A673 (cell line): ENCODE measurements around the gene PAPPA. TPM values are rescaled to one million over a fixed set of nuclear protein-coding genes. Genes with fewer than 3 reads are reported as not detected.

Source experiments
- BruUV-seq: library from RNA; stranded (reverse); fragments of 400-500 nt; replicated peaks from 2 replicates; lab custom pipeline; 2021; lab: Mats Ljungman, UMichigan
- CTCF ChIA-PET: fragments of 300-600 bp; sonication (Branson Sonifier 250); formaldehyde crosslinking; loops from one replicate; lab custom pipeline; 2022; ENCODE audit warnings: antibody characterized with exemption; lab: Charles Lee
- POLR2A ChIA-PET: fragments of 300-600 bp; sonication (Branson Sonifier 250); formaldehyde crosslinking; loops from one replicate; lab custom pipeline; 2022; ENCODE audit warnings: antibody characterized with exemption; ENCODE audit not compliant: low non-redundant PET; lab: Charles Lee
- DNase-seq: peaks from one replicate; pipeline ENCODE4 v3.0.0-alpha.2; 2015; ENCODE audit warnings: low spot score
- H3K27ac ChIP-seq: fragments of 200-600 bp; sonication (generic); 2 replicates; pipeline ENCODE4 v1.5.1; 2016; ENCODE audit warnings: mixed run types, low read depth, mild to moderate bottlenecking, mixed read lengths, antibody characterized with exemption, low read length; ENCODE audit not compliant: poor library complexity, severe bottlenecking
- H3K27me3 ChIP-seq: fragments of 200-600 bp; sonication (generic); replicated peaks from 2 replicates; pipeline ENCODE4 v1.6.1; 2017; ENCODE audit warnings: mixed run types, low read depth, mild to moderate bottlenecking, mixed read lengths, antibody characterized with exemption, low read length; ENCODE audit not compliant: insufficient read depth, poor library complexity
- H3K36me3 ChIP-seq: fragments of 200-600 bp; sonication (generic); 2 replicates; pipeline ENCODE4 v1.6.1; 2016; ENCODE audit warnings: mixed run types, mild to moderate bottlenecking, mixed read lengths, antibody characterized with exemption, low read length; ENCODE audit not compliant: insufficient read depth, poor library complexity, severe bottlenecking
- H3K4me1 ChIP-seq: fragments of 200-600 bp; sonication (generic); 2 replicates; pipeline ENCODE4 v1.6.1; 2017; ENCODE audit warnings: mixed run types, mild to moderate bottlenecking, mixed read lengths, antibody characterized with exemption, low read length; ENCODE audit not compliant: insufficient read depth, poor library complexity, severe bottlenecking
- H3K4me3 ChIP-seq: fragments of 200-600 bp; sonication (generic); 2 replicates; pipeline ENCODE4 v1.5.1; 2016; ENCODE audit warnings: low read depth, mixed run types, mild to moderate bottlenecking, mixed read lengths, low read length; ENCODE audit not compliant: poor library complexity, severe bottlenecking
- H3K9me3 ChIP-seq: fragments of 200-600 bp; sonication (generic); 2 replicates; pipeline ENCODE4 v1.6.1; 2016; ENCODE audit warnings: mixed run types, low read depth, mild to moderate bottlenecking, mixed read lengths, antibody characterized with exemption, low read length; ENCODE audit not compliant: poor library complexity, severe bottlenecking
- CTCF ChIP-seq: fragments of 300-800, 200-600 bp; sonication (generic); conservative IDR thresholded peaks from 2 replicates; pipeline ENCODE4 v1.5.1; 2017; ENCODE audit warnings: low read depth, mild to moderate bottlenecking, antibody characterized with exemption, low read length, moderate library complexity, mixed read lengths
- EZH2 ChIP-seq: fragments of 200-600 bp; sonication (generic); IDR thresholded peaks from 2 replicates; pipeline ENCODE4 v1.6.1; 2017; ENCODE audit warnings: borderline replicate concordance, low read depth, mild to moderate bottlenecking, mixed read lengths, antibody characterized with exemption, low read length; ENCODE audit not compliant: poor library complexity, severe bottlenecking
- intact Hi-C: fragments of 100-400 bp; cut with micrococcal nuclease; formaldehyde crosslinking; loops from one replicate; pipeline ENCODE4 v1.10.0; 2022; ENCODE audit not compliant: unreplicated experiment
- total RNA-seq: library from RNA; stranded (reverse); gene quantifications from 2 replicates; pipeline ENCODE4 v1.2.3, GENCODE V29; 2021

PAPPA gene
- total RNA-seq, 1 experiment from 2014 or later = 47.4 TPM

DNA sequence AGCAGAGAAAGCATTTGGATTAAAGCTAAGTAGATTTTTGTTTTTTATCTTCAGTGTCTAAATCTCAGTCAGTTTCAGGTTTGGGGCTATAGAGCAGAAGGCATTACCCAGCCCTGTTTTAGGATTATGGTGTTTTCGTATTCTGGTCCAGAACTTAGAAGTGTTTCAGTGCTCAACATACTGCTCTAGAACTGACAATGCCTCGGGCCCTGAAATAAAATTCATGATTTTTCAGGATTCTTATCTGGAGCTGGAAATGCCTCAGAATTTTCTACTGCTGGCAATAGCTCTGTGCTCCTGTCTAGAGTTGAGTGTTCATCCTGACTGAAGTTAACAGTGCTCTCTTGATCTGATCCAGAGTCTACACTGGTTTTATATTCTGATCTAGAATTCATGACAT, 163.9 kb downstream of the PAPPA start:
- Histone ChIP-seq H3K27me3 (no peaks in the 10 kb centered on the region), H3K27ac (no peak overlapping the region), H3K9me3 (no peaks in the 10 kb centered on the region), H3K4me1 (peaks cover 21% of the 10 kb centered on the region), H3K4me3 (no peak overlapping the region), H3K36me3 (peaks cover 18% of the 10 kb centered on the region)
- POLR2A ChIA-PET = no interaction called here
- no peak for DNase-seq
- BruUV-seq = no TSS peak
- TF ChIP-seq EZH2 (no peak), CTCF (no peak)
- CTCF ChIA-PET = no interaction called here
- intact Hi-C loops = no loop called here

GRCh38 chr9:116318468-116319374, 165.1 kb downstream of the PAPPA start:
- Histone ChIP-seq H3K27me3 (no peaks in the 10 kb centered on the region), H3K4me3 (no peak overlapping the region), H3K4me1 (peaks cover 33% of the 10 kb centered on the region), H3K36me3 (peaks cover 18% of the 10 kb centered on the region), H3K27ac (no peak overlapping the region), H3K9me3 (no peaks in the 10 kb centered on the region)
- ChIA-PET CTCF (no interaction called here), POLR2A (no interaction called here)
- no TSS peak for BruUV-seq
- TF ChIP-seq EZH2 = no peak
- TF ChIP-seq CTCF = no peak
- no peak for DNase-seq
- intact Hi-C loops = no loop called here

DNA sequence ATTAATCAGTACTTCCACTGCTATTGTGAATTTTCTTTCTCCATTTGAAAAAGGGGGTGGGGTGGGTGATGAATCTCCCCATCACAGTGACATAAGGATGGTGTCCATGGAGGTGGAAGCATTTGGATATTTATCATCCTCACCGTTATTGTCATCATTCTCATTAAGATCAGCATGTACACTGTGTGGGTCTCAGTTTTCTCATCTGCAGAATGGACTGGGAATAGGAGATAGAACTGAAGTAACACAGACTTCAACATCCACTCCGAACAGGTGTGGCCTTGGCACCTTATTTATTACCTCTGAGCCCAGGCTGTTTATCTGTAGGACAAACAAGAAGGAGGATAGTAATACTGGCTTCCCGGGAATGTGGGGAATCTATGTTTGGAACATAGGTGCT, 165.9 kb downstream of the PAPPA start:
- BruUV-seq = no TSS peak
- no peak for DNase-seq
- Histone ChIP-seq H3K27ac (peak overlapping the region; percentile 51), H3K4me1 (peaks cover 41% of the 10 kb centered on the region), H3K36me3 (peaks cover 18% of the 10 kb centered on the region), H3K27me3 (no peaks in the 10 kb centered on the region), H3K4me3 (no peak overlapping the region), H3K9me3 (no peaks in the 10 kb centered on the region)
- TF ChIP-seq CTCF = no peak
- TF ChIP-seq EZH2 = no peak
- intact Hi-C loops = no loop called here
- CTCF ChIA-PET = no interaction called here
- POLR2A ChIA-PET = no interaction called here
